K562 (cell line): ENCODE data around the gene DALRD3. TPM values are rescaled to one million over a fixed set of nuclear protein-coding genes. Genes with fewer than 3 reads are reported as not detected.
A peak's percentile ranks its signal among the peaks of the same experiment; 100 is the strongest.

Experiments used
- BCOR ChIP-seq: fragments of 450-650 bp; IDR thresholded peaks from 2 replicates; pipeline ENCODE4 v1.6.1; 2016
- DNMT1 ChIP-seq: fragments of 450-650 bp; IDR thresholded peaks from 2 replicates; pipeline ENCODE4 v1.6.1; 2016; ENCODE audit warnings: antibody characterized with exemption, mild to moderate bottlenecking
- FOXA3 ChIP-seq, 2 experiments: fragments of 450-650 bp in 1 of 2; sonication (generic) in 1 of 2; formaldehyde crosslinking; IDR thresholded peaks in 1 of 2; conservative IDR thresholded peaks in 1 of 2; 2 replicates each; pipeline versions ENCODE4 v1.4.0 to v1.8.0; 2020 to 2022; ENCODE audit warnings: mild to moderate bottlenecking in 2 of 2, missing genetic modification reagents in 1 of 2
- FUS ChIP-seq: fragments of 200-400 bp; formaldehyde crosslinking; optimal IDR thresholded peaks from 2 replicates; pipeline ENCODE3; 2017; ENCODE audit warnings: low read depth, low read length
- NFE2 ChIP-seq: IDR thresholded peaks from 2 replicates; pipeline ENCODE4 v1.6.1; 2014; ENCODE audit warnings: antibody characterized with exemption, low read depth
- NR1H2 ChIP-seq: sonication (generic); formaldehyde crosslinking; IDR thresholded peaks from 2 replicates; pipeline ENCODE4 v1.4.0; 2020; ENCODE audit warnings: mild to moderate bottlenecking, missing genetic modification reagents
- NRF1 ChIP-seq, 2 experiments: fragments of 450-650 bp; IDR thresholded peaks in 1 of 2; conservative IDR thresholded peaks in 1 of 2; 2 replicates each; pipeline ENCODE4 v1.6.1; 2014; ENCODE audit warnings: mild to moderate bottlenecking in 2 of 2
- PRPF4 ChIP-seq: fragments of 200-400 bp; formaldehyde crosslinking; IDR thresholded peaks from one replicate; pipeline ENCODE4 v1.6.1; 2017; ENCODE audit warnings: low read length, low read depth, mild to moderate bottlenecking; ENCODE audit not compliant: insufficient read depth, poor library complexity, severe bottlenecking
- RBM22 ChIP-seq: fragments of 200-400 bp; formaldehyde crosslinking; IDR thresholded peaks from 2 replicates; pipeline ENCODE4 v1.6.1; 2018; ENCODE audit warnings: low read length, low read depth; ENCODE audit not compliant: poor library complexity, severe bottlenecking
- RFX7 ChIP-seq: fragments of 250-450 bp; sonication (Bioruptor Pico); IDR thresholded peaks from 2 replicates; pipeline ENCODE4 v1.5.1; 2021; ENCODE audit warnings: mild to moderate bottlenecking
- TAF1 ChIP-seq: IDR thresholded peaks from 2 replicates; pipeline ENCODE4 v1.6.1; 2011; ENCODE audit warnings: mild to moderate bottlenecking, low read length, moderate library complexity; ENCODE audit not compliant: insufficient read depth, control insufficient read depth, severe bottlenecking; ENCODE audit errors: extremely low read depth
- YBX1 ChIP-seq: fragments of 450-650 bp; IDR thresholded peaks from 2 replicates; pipeline ENCODE4 v1.7.1; 2016; ENCODE audit warnings: mild to moderate bottlenecking
- ZNF146 ChIP-seq: IDR thresholded peaks from one replicate; pipeline ENCODE4 v1.6.1; 2018; ENCODE audit warnings: missing compliant biosample characterization; ENCODE audit not compliant: unreplicated experiment
- ZNF174 ChIP-seq: fragments of 250-450 bp; sonication (Bioruptor Pico); IDR thresholded peaks from 2 replicates; pipeline ENCODE4 v1.4.0; 2020; ENCODE audit warnings: mild to moderate bottlenecking
- polyA plus RNA-seq, 8 experiments: library from polyadenylated mRNA; depleted of rRNA in 4 of 8; stranded (reverse) in 5 of 8; unstranded in 3 of 8; fragments of >200 nt; fragmentation: Nextera tagmentation in 2 of 8; fragmentation: Illumina TruSeq in 1 of 8; extraction: Ambion mirVana in 2 of 8; extraction: Trizol in 1 of 8; gene quantifications; 2 replicates each; pipeline versions ENCODE4 v1.2.1 to v1.2.3, GENCODE V29; 2011 to 2014; ENCODE audit warnings: inconsistent platforms in 1 of 8, missing spikeins in 1 of 8
- total RNA-seq, 7 experiments: library from RNA; depleted of rRNA in 6 of 7; stranded (reverse); fragments of >200 nt in 6 of 7; fragmentation: Illumina TruSeq in 2 of 7; extraction: Trizol in 2 of 7; gene quantifications; 2 replicates each; pipeline versions ENCODE4 v1.2.1 to v1.2.3, GENCODE V29; 2011 to 2021; ENCODE audit warnings: low replicate concordance in 1 of 7
- TF ChIP-seq, protein P1 (sequence below): fragments of 250-450 bp; sonication (Bioruptor Pico); IDR thresholded peaks from 2 replicates; pipeline ENCODE4 v1.4.0; 2020
- TF ChIP-seq, protein P2 (sequence below): IDR thresholded peaks from 2 replicates; pipeline ENCODE4 v1.6.1; 2016; ENCODE audit warnings: missing genetic modification characterization, missing compliant biosample characterization
- TF ChIP-seq, protein P3 (sequence below): fragments of 450-650 bp; IDR thresholded peaks from one replicate; pipeline ENCODE4 v1.6.1; 2018; ENCODE audit warnings: mild to moderate bottlenecking, moderate library complexity; ENCODE audit not compliant: partially characterized antibody
- TF ChIP-seq, protein P4 (sequence below): fragments of 450-650 bp; IDR thresholded peaks from 2 replicates; pipeline ENCODE4 v1.6.1; 2018; ENCODE audit warnings: mild to moderate bottlenecking, low read depth; ENCODE audit not compliant: partially characterized antibody

Gene DALRD3
- total and polyA plus RNA-seq, 9 of the 15 experiments (the other 6 are each of a cell fraction or from before 2014, with no cell fraction given) = 6.6 to 31.3 (median 14.4) TPM

DNA sequence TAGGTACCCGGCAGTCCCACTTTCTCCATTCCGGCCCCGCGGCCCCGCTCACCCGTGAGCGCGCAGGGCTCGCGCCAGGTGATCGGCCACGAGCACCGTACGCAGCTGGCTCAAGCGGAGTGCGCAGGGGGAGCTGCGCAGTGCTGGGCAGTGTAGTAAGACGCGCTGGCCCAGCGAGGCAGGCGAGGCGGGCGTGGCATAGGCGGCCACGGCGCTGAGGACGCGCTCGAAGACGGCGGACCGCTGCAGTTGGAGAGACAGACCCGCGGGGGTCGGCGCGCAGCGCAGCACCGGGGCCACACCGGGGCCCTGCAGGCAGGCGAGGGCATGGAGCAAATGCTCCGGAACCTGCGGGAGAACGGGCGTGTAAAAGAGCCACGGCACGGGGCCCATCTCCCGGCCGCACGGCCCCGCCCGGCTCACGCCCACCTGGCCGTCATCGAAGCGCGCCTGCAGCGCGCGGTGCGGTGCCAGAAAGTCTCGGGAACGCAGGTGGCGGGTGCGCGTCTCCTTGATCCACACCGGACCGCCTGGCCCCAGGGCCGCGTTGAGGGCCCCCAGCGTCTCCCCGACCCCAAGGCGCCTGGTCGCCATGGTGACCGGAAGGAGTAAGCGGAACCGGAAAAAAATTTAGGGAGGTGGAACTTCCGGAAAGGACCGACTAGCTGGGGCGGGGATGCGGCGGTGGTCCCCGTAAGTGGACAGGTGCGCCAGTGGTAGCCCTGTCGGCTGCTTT is at the start of gene DALRD3 (continued):
- TF ChIP-seq, protein P1, sequence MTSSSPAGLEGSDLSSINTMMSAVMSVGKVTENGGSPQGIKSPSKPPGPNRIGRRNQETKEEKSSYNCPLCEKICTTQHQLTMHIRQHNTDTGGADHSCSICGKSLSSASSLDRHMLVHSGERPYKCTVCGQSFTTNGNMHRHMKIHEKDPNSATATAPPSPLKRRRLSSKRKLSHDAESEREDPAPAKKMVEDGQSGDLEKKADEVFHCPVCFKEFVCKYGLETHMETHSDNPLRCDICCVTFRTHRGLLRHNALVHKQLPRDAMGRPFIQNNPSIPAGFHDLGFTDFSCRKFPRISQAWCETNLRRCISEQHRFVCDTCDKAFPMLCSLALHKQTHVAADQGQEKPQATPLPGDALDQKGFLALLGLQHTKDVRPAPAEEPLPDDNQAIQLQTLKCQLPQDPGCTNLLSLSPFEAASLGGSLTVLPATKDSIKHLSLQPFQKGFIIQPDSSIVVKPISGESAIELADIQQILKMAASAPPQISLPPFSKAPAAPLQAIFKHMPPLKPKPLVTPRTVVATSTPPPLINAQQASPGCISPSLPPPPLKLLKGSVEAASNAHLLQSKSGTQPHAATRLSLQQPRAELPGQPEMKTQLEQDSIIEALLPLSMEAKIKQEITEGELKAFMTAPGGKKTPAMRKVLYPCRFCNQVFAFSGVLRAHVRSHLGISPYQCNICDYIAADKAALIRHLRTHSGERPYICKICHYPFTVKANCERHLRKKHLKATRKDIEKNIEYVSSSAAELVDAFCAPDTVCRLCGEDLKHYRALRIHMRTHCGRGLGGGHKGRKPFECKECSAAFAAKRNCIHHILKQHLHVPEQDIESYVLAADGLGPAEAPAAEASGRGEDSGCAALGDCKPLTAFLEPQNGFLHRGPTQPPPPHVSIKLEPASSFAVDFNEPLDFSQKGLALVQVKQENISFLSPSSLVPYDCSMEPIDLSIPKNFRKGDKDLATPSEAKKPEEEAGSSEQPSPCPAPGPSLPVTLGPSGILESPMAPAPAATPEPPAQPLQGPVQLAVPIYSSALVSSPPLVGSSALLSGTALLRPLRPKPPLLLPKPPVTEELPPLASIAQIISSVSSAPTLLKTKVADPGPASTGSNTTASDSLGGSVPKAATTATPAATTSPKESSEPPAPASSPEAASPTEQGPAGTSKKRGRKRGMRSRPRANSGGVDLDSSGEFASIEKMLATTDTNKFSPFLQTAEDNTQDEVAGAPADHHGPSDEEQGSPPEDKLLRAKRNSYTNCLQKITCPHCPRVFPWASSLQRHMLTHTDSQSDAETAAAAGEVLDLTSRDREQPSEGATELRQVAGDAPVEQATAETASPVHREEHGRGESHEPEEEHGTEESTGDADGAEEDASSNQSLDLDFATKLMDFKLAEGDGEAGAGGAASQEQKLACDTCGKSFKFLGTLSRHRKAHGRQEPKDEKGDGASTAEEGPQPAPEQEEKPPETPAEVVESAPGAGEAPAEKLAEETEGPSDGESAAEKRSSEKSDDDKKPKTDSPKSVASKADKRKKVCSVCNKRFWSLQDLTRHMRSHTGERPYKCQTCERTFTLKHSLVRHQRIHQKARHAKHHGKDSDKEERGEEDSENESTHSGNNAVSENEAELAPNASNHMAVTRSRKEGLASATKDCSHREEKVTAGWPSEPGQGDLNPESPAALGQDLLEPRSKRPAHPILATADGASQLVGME = no peak
- TF ChIP-seq FUS (peak; percentile 68), NFE2 (no peak), NR1H2 (CRISPR knock-in tag) (no peak), TAF1 (peak; percentile 39), PRPF4 (no peak), RBM22 (peak; percentile 75), BCOR (no peak), ZNF174 (no peak), RFX7 (CRISPR knock-in tag) (no peak), FOXA3 (CRISPR knock-in tag; conservative IDR thresholded peaks at IDR 0.05 in 1 of 2, IDR thresholded peaks at IDR 0.05 in 1 of 2) (no peak), DNMT1 (no peak), YBX1 (no peak), ZNF146 (CRISPR knock-in tag) (no peak), NRF1 (conservative IDR thresholded peaks at IDR 0.05 in 1 of 2, IDR thresholded peaks at IDR 0.05 in 1 of 2) (peak; percentile 91 to 93)
- TF ChIP-seq, protein P2, sequence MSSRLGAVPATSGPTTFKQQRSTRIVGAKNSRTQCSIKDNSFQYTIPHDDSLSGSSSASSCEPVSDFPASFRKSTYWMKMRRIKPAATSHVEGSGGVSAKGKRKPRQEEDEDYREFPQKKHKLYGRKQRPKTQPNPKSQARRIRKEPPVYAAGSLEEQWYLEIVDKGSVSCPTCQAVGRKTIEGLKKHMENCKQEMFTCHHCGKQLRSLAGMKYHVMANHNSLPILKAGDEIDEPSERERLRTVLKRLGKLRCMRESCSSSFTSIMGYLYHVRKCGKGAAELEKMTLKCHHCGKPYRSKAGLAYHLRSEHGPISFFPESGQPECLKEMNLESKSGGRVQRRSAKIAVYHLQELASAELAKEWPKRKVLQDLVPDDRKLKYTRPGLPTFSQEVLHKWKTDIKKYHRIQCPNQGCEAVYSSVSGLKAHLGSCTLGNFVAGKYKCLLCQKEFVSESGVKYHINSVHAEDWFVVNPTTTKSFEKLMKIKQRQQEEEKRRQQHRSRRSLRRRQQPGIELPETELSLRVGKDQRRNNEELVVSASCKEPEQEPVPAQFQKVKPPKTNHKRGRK (tag) = no peak
- TF ChIP-seq, protein P3, sequence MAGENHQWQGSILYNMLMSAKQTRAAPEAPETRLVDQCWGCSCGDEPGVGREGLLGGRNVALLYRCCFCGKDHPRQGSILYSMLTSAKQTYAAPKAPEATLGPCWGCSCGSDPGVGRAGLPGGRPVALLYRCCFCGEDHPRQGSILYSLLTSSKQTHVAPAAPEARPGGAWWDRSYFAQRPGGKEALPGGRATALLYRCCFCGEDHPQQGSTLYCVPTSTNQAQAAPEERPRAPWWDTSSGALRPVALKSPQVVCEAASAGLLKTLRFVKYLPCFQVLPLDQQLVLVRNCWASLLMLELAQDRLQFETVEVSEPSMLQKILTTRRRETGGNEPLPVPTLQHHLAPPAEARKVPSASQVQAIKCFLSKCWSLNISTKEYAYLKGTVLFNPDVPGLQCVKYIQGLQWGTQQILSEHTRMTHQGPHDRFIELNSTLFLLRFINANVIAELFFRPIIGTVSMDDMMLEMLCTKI = no peak
- TF ChIP-seq, protein P4, sequence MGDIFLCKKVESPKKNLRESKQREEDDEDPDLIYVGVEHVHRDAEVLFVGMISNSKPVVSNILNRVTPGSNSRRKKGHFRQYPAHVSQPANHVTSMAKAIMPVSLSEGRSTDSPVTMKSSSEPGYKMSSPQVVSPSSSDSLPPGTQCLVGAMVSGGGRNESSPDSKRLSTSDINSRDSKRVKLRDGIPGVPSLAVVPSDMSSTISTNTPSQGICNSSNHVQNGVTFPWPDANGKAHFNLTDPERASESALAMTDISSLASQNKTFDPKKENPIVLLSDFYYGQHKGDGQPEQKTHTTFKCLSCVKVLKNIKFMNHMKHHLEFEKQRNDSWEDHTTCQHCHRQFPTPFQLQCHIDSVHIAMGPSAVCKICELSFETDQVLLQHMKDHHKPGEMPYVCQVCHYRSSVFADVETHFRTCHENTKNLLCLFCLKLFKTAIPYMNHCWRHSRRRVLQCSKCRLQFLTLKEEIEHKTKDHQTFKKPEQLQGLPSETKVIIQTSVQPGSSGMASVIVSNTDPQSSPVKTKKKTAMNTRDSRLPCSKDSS = no peak
